NT2/D1 (cell line): ENCODE results near the gene OR5AU1.

Experiments used
- DNase-seq: peaks from one replicate; pipeline ENCODE4 v3.0.0-alpha.2; 2011; ENCODE audit warnings: low read depth, low spot score
- H3K27me3 ChIP-seq: 2 replicates; pipeline ENCODE4 v1.6.0; 2011; ENCODE audit warnings: mild to moderate bottlenecking; ENCODE audit not compliant: insufficient read length, insufficient read depth
- H3K36me3 ChIP-seq: 2 replicates; pipeline ENCODE4 v1.6.1; 2011; ENCODE audit warnings: mild to moderate bottlenecking, low read length, mixed read lengths; ENCODE audit not compliant: insufficient read depth, insufficient read length
- H3K4me1 ChIP-seq: 2 replicates; pipeline ENCODE4 v1.5.1; 2011; ENCODE audit not compliant: insufficient read depth, insufficient read length
- H3K4me3 ChIP-seq: 2 replicates; pipeline ENCODE4 v1.5.1; 2011; ENCODE audit warnings: low read depth; ENCODE audit not compliant: insufficient read length
- H3K9ac ChIP-seq: 2 replicates; pipeline ENCODE4 v1.6.0; 2011; ENCODE audit warnings: low read depth; ENCODE audit not compliant: insufficient read length
- H3K9me3 ChIP-seq: 2 replicates; pipeline ENCODE4 v1.5.1; 2011; ENCODE audit warnings: mild to moderate bottlenecking, low read length; ENCODE audit not compliant: insufficient read depth
- SUZ12 ChIP-seq: IDR thresholded peaks from 2 replicates; pipeline ENCODE4 v1.6.1; 2011; ENCODE audit not compliant: insufficient read length, insufficient read depth; ENCODE audit errors: extremely low read depth
- YY1 ChIP-seq: IDR thresholded peaks from 2 replicates; pipeline ENCODE4 v1.6.1; 2011; ENCODE audit not compliant: insufficient read length, insufficient read depth
- ZNF274 ChIP-seq: IDR thresholded peaks from 2 replicates; pipeline ENCODE4 v1.6.1; 2011; ENCODE audit warnings: mild to moderate bottlenecking, low read depth, low read length

Gene OR5AU1

DNA sequence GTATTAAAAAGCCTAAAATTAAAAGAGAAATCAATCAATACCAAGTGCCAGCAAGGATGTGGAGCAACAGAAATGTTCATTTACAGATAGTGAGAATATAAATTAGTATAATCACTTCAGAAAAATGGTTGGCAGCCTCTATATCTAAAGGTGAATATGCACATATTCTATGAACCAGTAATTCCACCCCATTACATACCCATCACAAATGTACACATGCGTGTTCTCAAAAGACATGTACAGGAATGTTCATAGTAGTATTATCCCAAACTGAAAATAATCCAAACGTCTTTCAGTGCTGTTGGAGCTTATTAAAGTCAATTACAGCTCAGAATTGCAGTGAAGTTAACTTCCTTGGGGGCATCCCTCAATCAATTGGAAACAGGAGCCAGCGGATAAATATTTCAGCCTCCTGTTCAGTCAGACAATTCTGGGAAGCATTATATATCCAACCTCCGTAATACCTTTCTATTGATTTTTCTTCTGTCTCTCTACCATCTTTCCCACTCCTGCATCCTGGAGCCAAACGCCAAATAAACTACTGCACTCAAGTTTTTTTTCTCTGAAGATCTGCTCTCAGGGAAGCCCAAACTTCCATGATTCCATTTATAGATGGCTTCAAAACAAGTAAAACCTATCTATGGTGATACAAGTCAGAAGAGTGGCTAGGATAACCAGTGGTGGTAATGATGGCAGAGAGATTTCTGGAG, 45.0 kb upstream of the OR5AU1 start:
- Histone ChIP-seq H3K4me1 (no peaks in the 10 kb centered on the region), H3K27me3 (no peaks in the 10 kb centered on the region), H3K4me3 (no peak overlapping the region), H3K9ac (no peak overlapping the region), H3K9me3 (0 out of 2 replicates have a peak, but pooled peaks cover 6% of the 10 kb centered on the region), H3K36me3 (peaks cover 12% of the 10 kb centered on the region)
- DNase-seq: no peak
- TF ChIP-seq YY1 (no peak), ZNF274 (no peak), SUZ12 (no peak)

GRCh38 chr14:21199611-21200560, 44.0 kb upstream of the OR5AU1 start:
- no peak overlapping the region for H3K4me3 ChIP-seq
- peaks cover 9% of the 10 kb centered on the region for H3K36me3 ChIP-seq
- TF ChIP-seq YY1 (no peak), ZNF274 (no peak), SUZ12 (no peak)
- H3K9me3 ChIP-seq: 0 out of 2 replicates have a peak, but pooled peaks cover 6% of the 10 kb centered on the region
- no peak for DNase-seq
- no peaks in the 10 kb centered on the region for H3K27me3 ChIP-seq
- no peaks in the 10 kb centered on the region for H3K4me1 ChIP-seq
- no peak overlapping the region for H3K9ac ChIP-seq

DNA sequence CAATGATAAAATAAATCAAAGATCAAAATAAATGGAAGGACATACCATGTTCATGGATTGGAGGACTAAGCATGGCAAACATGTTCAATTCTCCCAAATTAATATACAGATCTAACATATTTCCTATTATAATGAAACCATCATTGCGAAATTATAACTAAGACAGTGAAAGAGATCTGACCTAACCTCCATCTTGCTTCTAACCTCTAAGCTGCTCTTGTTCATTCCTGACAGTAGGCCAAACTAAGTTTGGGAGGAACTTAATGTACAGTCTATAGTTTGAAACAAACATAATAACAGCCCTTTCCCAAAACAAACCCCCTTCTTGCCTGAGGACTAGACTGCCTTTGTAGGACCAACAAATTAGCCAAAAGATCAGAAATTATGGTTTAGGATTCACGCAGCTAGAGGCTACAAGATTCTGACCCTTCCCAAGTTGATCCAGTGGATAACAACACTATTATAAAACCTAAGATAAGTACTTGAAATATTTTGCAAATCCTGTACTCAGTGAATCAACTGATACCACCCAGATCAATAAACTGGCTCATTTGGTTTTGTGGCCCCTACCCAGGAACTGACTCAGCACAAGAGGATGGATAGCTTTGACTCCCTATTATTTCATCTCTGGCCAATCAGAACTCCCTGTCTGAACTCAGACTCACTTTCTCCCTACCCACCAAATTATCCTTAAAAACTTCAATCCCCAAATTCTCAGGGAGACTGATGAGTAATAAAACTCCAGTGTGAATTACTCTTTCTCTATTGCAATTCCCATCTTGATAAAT, 41.7 kb upstream of the OR5AU1 start:
- no peak overlapping the region for H3K9ac ChIP-seq
- H3K4me1 ChIP-seq: no peaks in the 10 kb centered on the region
- DNase-seq: no peak
- H3K9me3 ChIP-seq: 0 out of 2 replicates have a peak, but pooled peaks cover 6% of the 10 kb centered on the region
- TF ChIP-seq YY1 (no peak), SUZ12 (no peak), ZNF274 (no peak)
- H3K36me3 ChIP-seq: no peaks in the 10 kb centered on the region
- no peak overlapping the region for H3K4me3 ChIP-seq
- no peaks in the 10 kb centered on the region for H3K27me3 ChIP-seq

DNA sequence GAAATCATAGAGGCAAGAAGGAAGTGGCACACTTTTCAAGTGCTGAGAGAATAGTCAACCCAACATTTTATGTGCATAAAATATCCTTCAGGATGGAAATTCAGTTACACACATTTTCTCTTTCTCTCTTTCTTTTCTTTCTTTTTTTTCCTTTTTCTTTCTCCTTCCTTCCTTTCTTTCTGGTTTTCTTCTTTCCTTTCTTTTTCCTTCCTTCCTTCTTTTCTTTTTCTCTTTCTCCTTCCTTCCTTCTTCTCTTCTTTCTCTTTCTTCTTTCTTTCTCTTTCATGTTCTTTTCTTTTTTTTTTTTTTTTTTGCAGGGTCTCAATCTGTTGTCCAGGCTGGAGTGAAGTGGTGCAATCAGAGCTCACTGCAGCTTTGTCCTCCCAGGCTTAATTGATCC, 38.7 kb upstream of the OR5AU1 start:
- no peak overlapping the region for H3K4me3 ChIP-seq
- 0 out of 2 replicates have a peak, but pooled peaks cover 6% of the 10 kb centered on the region for H3K9me3 ChIP-seq
- no peaks in the 10 kb centered on the region for H3K36me3 ChIP-seq
- no peak for DNase-seq
- no peak for TF ChIP-seq ZNF274
- TF ChIP-seq SUZ12: no peak
- no peak for TF ChIP-seq YY1
- H3K9ac ChIP-seq: no peak overlapping the region
- no peaks in the 10 kb centered on the region for H3K27me3 ChIP-seq
- peaks cover 9% of the 10 kb centered on the region for H3K4me1 ChIP-seq

DNA sequence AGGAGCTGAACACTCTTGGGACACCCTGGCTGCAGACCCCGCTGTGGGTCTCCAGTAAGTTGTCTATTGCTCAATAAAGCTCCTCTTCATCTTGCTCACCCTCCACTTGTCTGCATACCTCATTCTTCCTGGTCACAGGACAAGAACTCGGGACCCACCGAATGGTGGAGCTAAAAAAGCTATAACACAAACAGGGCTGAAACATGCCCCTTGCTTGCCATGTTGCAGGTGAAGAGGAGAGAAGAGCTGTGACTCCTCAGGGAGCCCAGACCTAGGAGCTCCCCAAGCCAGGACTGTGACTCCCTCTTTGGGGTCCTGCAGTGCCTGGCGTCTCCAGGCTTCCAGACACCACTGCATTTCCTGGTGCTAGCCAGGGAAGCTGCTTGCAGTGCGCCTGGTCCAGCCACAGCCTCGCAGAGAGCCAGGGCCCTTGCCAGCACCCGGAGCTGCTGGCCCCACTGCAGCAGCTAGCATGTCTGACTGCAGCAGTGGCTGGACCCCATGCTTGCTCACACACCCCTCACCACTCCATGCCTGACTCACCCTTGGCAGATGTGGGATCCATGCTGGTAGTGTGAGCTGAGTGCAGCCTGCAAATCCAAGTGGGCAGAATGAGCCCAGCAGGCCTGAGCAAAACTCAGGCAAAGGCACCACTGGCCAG, 37.1 kb upstream of the OR5AU1 start:
- Histone ChIP-seq H3K27me3 (no peaks in the 10 kb centered on the region), H3K9ac (no peak overlapping the region), H3K4me1 (peaks cover 9% of the 10 kb centered on the region), H3K36me3 (no peaks in the 10 kb centered on the region), H3K9me3 (peaks cover 8% of the 10 kb centered on the region; the same call in 1 of the 2 replicates), H3K4me3 (no peak overlapping the region)
- TF ChIP-seq SUZ12 (no peak), ZNF274 (no peak), YY1 (no peak)
- DNase-seq: no peak

- no peak for DNase-seq
- Histone ChIP-seq H3K9me3 (peaks cover 8% of the 10 kb centered on the region; the same call in 1 of the 2 replicates), H3K27me3 (no peaks in the 10 kb centered on the region), H3K36me3 (no peaks in the 10 kb centered on the region), H3K9ac (no peak overlapping the region), H3K4me3 (no peak overlapping the region), H3K4me1 (peaks cover 9% of the 10 kb centered on the region)
- TF ChIP-seq YY1: no peak
- TF ChIP-seq SUZ12: no peak
- no peak for TF ChIP-seq ZNF274
Observed at GRCh38 chr14:21192447-21192822, 36.6 kb upstream of the OR5AU1 start.
